ENCODE measurements around the gene FOXK1.

FOXK1 gene

GRCh38 chr7:4700577-4701235 lies 18.6 kb downstream of the FOXK1 start:
- DNase-seq = no peak

- DNase-seq = no peak
Measured at GRCh38 chr7:4702961-4703512, 20.9 kb downstream of the FOXK1 start.

GRCh38 chr7:4703532-4703931 lies 21.4 kb downstream of the FOXK1 start:
- no peak for DNase-seq

- DNase-seq = no peak
Measured at GRCh38 chr7:4706384-4707216, 24.5 kb downstream of the FOXK1 start.

- no peak for DNase-seq
Measured at GRCh38 chr7:4707217-4707741, 25.2 kb downstream of the FOXK1 start.

- DNase-seq = no peak
Measured at GRCh38 chr7:4707980-4708411, 25.9 kb downstream of the FOXK1 start.

- no peak for DNase-seq
Measured at GRCh38 chr7:4709187-4709586, 27.1 kb downstream of the FOXK1 start.

GRCh38 chr7:4711093-4711492 lies 29.0 kb downstream of the FOXK1 start:
- no peak for DNase-seq

GRCh38 chr7:4711634-4712033 lies 29.5 kb downstream of the FOXK1 start:
- DNase-seq = no peak

GRCh38 chr7:4712281-4713182 lies 30.4 kb downstream of the FOXK1 start:
- no peak for DNase-seq

- DNase-seq = no peak
Measured at GRCh38 chr7:4713183-4713784, 31.2 kb downstream of the FOXK1 start.

- DNase-seq = no peak
Measured at GRCh38 chr7:4714161-4714700, 32.1 kb downstream of the FOXK1 start.

GRCh38 chr7:4714767-4715409 lies 32.8 kb downstream of the FOXK1 start:
- no peak for DNase-seq

- DNase-seq = no peak
Measured at GRCh38 chr7:4715410-4715776, 33.3 kb downstream of the FOXK1 start.

- DNase-seq = no peak
Measured at GRCh38 chr7:4716946-4717795, 35.1 kb downstream of the FOXK1 start.

- no peak for DNase-seq
Measured at GRCh38 chr7:4718075-4718474, 36.0 kb downstream of the FOXK1 start.

- no peak for DNase-seq
Measured at GRCh38 chr7:4720225-4720624, 38.1 kb downstream of the FOXK1 start.

GRCh38 chr7:4722308-4722707 lies 40.2 kb downstream of the FOXK1 start:
- no peak for DNase-seq

- DNase-seq = no peak
Measured at GRCh38 chr7:4722960-4723630, 41.0 kb downstream of the FOXK1 start.

- DNase-seq = no peak
Measured at GRCh38 chr7:4724648-4725013, 42.5 kb downstream of the FOXK1 start.
